ENCODE measurements around the gene KLHL12.
A peak's percentile ranks its signal among the peaks of the same experiment; 100 is the strongest.

Gene KLHL12

GRCh38 chr1:202880961-202881460 lies 46.0 kb downstream of the KLHL12 start:
- no peak overlapping the region for H3K27ac ChIP-seq (ENCODE audit: low read length)
- no peaks in the 10 kb centered on the region for H3K9me3 ChIP-seq (ENCODE audit: control insufficient read depth in 1 of 2, low read length in 2 of 2)
- no peaks in the 10 kb centered on the region for H3K4me1 ChIP-seq (ENCODE audit: control insufficient read depth in 1 of 2, insufficient read depth in 2 of 2, low read length in 2 of 2)
- no peak overlapping the region for H3K4me3 ChIP-seq (ENCODE audit: low read depth in 1 of 2, low read length in 2 of 2)
- H3K27me3 ChIP-seq (ENCODE audit: low read depth, low read length) = no peaks in the 10 kb centered on the region
- peaks cover 28 to 32% of the 10 kb centered on the region in 2 donors for H3K36me3 ChIP-seq (ENCODE audit: control insufficient read depth in 1 of 2, insufficient read depth in 2 of 2, low read length in 2 of 2)

GRCh38 chr1:202880062-202880461 lies 47.0 kb downstream of the KLHL12 start:
- H3K4me1 ChIP-seq (ENCODE audit: control insufficient read depth in 1 of 2, insufficient read depth in 2 of 2, low read length in 2 of 2) = no peaks in the 10 kb centered on the region
- H3K4me3 ChIP-seq (ENCODE audit: low read depth in 1 of 2, low read length in 2 of 2) = no peak overlapping the region
- H3K36me3 ChIP-seq (ENCODE audit: control insufficient read depth in 1 of 2, insufficient read depth in 2 of 2, low read length in 2 of 2) = peaks cover 28 to 32% of the 10 kb centered on the region in 2 donors
- no peak overlapping the region for H3K27ac ChIP-seq (ENCODE audit: low read length)
- no peaks in the 10 kb centered on the region for H3K9me3 ChIP-seq (ENCODE audit: control insufficient read depth in 1 of 2, low read length in 2 of 2)
- H3K27me3 ChIP-seq (ENCODE audit: low read depth, low read length) = no peaks in the 10 kb centered on the region

GRCh38 chr1:202879128-202879527 lies 47.9 kb downstream of the KLHL12 start:
- H3K36me3 ChIP-seq (ENCODE audit: control insufficient read depth in 1 of 2, insufficient read depth in 2 of 2, low read length in 2 of 2) = peaks cover 28 to 32% of the 10 kb centered on the region in 2 donors
- H3K27me3 ChIP-seq (ENCODE audit: low read depth, low read length) = no peaks in the 10 kb centered on the region
- H3K27ac ChIP-seq (ENCODE audit: low read length) = no peak overlapping the region
- no peaks in the 10 kb centered on the region for H3K9me3 ChIP-seq (ENCODE audit: control insufficient read depth in 1 of 2, low read length in 2 of 2)
- no peaks in the 10 kb centered on the region for H3K4me1 ChIP-seq (ENCODE audit: control insufficient read depth in 1 of 2, insufficient read depth in 2 of 2, low read length in 2 of 2)
- H3K4me3 ChIP-seq (ENCODE audit: low read depth in 1 of 2, low read length in 2 of 2) = no peak overlapping the region

- no peaks in the 10 kb centered on the region for H3K4me1 ChIP-seq (ENCODE audit: control insufficient read depth in 1 of 2, insufficient read depth in 2 of 2, low read length in 2 of 2)
Measured at GRCh38 chr1:202873026-202873425, 54.0 kb downstream of the KLHL12 start.

GRCh38 chr1:202871367-202871766 lies 55.7 kb downstream of the KLHL12 start:
- Histone ChIP-seq H3K27me3 (ENCODE audit: low read depth, low read length) (no peaks in the 10 kb centered on the region), H3K4me3 (ENCODE audit: low read depth in 1 of 2, low read length in 2 of 2) (no peak overlapping the region), H3K36me3 (ENCODE audit: control insufficient read depth in 1 of 2, insufficient read depth in 2 of 2, low read length in 2 of 2) (no peaks in the 10 kb centered on the region), H3K27ac (ENCODE audit: low read length) (no peak overlapping the region), H3K9me3 (ENCODE audit: control insufficient read depth in 1 of 2, low read length in 2 of 2) (no peaks in the 10 kb centered on the region), H3K4me1 (ENCODE audit: control insufficient read depth in 1 of 2, insufficient read depth in 2 of 2, low read length in 2 of 2) (no peaks in the 10 kb centered on the region)

More at GRCh38 chr1:202873026-202873425, 54.0 kb downstream of the KLHL12 start:
- Histone ChIP-seq H3K36me3 (ENCODE audit: control insufficient read depth in 1 of 2, insufficient read depth in 2 of 2, low read length in 2 of 2) (peaks cover 0 to 2% of the 10 kb centered on the region in 2 donors), H3K27me3 (ENCODE audit: low read depth, low read length) (no peaks in the 10 kb centered on the region), H3K4me3 (ENCODE audit: low read depth in 1 of 2, low read length in 2 of 2) (no peak overlapping the region), H3K9me3 (ENCODE audit: control insufficient read depth in 1 of 2, low read length in 2 of 2) (no peaks in the 10 kb centered on the region), H3K27ac (ENCODE audit: low read length) (no peak overlapping the region)

GRCh38 chr1:202862679-202863560 lies 64.1 kb downstream of the KLHL12 start:
- Histone ChIP-seq H3K27ac (ENCODE audit: low read length) (no peak overlapping the region), H3K4me1 (ENCODE audit: control insufficient read depth in 1 of 2, insufficient read depth in 2 of 2, low read length in 2 of 2) (peaks cover 0 to 20% of the 10 kb centered on the region in 2 donors), H3K27me3 (ENCODE audit: low read depth, low read length) (no peaks in the 10 kb centered on the region), H3K36me3 (ENCODE audit: control insufficient read depth in 1 of 2, insufficient read depth in 2 of 2, low read length in 2 of 2) (no peaks in the 10 kb centered on the region), H3K9me3 (ENCODE audit: control insufficient read depth in 1 of 2, low read length in 2 of 2) (no peaks in the 10 kb centered on the region), H3K4me3 (ENCODE audit: low read depth in 1 of 2, low read length in 2 of 2) (no peak overlapping the region)

GRCh38 chr1:202861420-202862132 lies 65.5 kb downstream of the KLHL12 start:
- H3K27me3 ChIP-seq (ENCODE audit: low read depth, low read length) = no peaks in the 10 kb centered on the region
- no peak overlapping the region for H3K27ac ChIP-seq (ENCODE audit: low read length)
- H3K36me3 ChIP-seq (ENCODE audit: control insufficient read depth in 1 of 2, insufficient read depth in 2 of 2, low read length in 2 of 2) = no peaks in the 10 kb centered on the region
- peaks cover 0 to 20% of the 10 kb centered on the region in 2 donors for H3K4me1 ChIP-seq (ENCODE audit: control insufficient read depth in 1 of 2, insufficient read depth in 2 of 2, low read length in 2 of 2)
- peak overlapping the region; percentile 78 to 88 for H3K4me3 ChIP-seq (ENCODE audit: low read depth in 1 of 2, low read length in 2 of 2)
- no peaks in the 10 kb centered on the region for H3K9me3 ChIP-seq (ENCODE audit: control insufficient read depth in 1 of 2, low read length in 2 of 2)

GRCh38 chr1:202860744-202861419 lies 66.2 kb downstream of the KLHL12 start:
- Histone ChIP-seq H3K27me3 (ENCODE audit: low read depth, low read length) (no peaks in the 10 kb centered on the region), H3K36me3 (ENCODE audit: control insufficient read depth in 1 of 2, insufficient read depth in 2 of 2, low read length in 2 of 2) (no peaks in the 10 kb centered on the region), H3K4me3 (ENCODE audit: low read depth in 1 of 2, low read length in 2 of 2) (peak overlapping the region; percentile 78 to 88), H3K4me1 (ENCODE audit: control insufficient read depth in 1 of 2, insufficient read depth in 2 of 2, low read length in 2 of 2) (peaks cover 0 to 20% of the 10 kb centered on the region in 2 donors), H3K9me3 (ENCODE audit: control insufficient read depth in 1 of 2, low read length in 2 of 2) (no peaks in the 10 kb centered on the region), H3K27ac (ENCODE audit: low read length) (no peak overlapping the region)

- Histone ChIP-seq H3K9me3 (ENCODE audit: control insufficient read depth in 1 of 2, low read length in 2 of 2) (no peaks in the 10 kb centered on the region), H3K4me3 (ENCODE audit: low read depth in 1 of 2, low read length in 2 of 2) (no peak overlapping the region), H3K27ac (ENCODE audit: low read length) (no peak overlapping the region), H3K27me3 (ENCODE audit: low read depth, low read length) (no peaks in the 10 kb centered on the region), H3K36me3 (ENCODE audit: control insufficient read depth in 1 of 2, insufficient read depth in 2 of 2, low read length in 2 of 2) (no peaks in the 10 kb centered on the region), H3K4me1 (ENCODE audit: control insufficient read depth in 1 of 2, insufficient read depth in 2 of 2, low read length in 2 of 2) (peaks cover 0 to 20% of the 10 kb centered on the region in 2 donors)
Measured at GRCh38 chr1:202858789-202859414, 68.1 kb downstream of the KLHL12 start.

- no peaks in the 10 kb centered on the region for H3K9me3 ChIP-seq (ENCODE audit: control insufficient read depth in 1 of 2, low read length in 2 of 2)
- no peaks in the 10 kb centered on the region for H3K27me3 ChIP-seq (ENCODE audit: low read depth, low read length)
- peaks cover 0 to 20% of the 10 kb centered on the region in 2 donors for H3K4me1 ChIP-seq (ENCODE audit: control insufficient read depth in 1 of 2, insufficient read depth in 2 of 2, low read length in 2 of 2)
- no peak overlapping the region for H3K27ac ChIP-seq (ENCODE audit: low read length)
- no peak overlapping the region for H3K4me3 ChIP-seq (ENCODE audit: low read depth in 1 of 2, low read length in 2 of 2)
- no peaks in the 10 kb centered on the region for H3K36me3 ChIP-seq (ENCODE audit: control insufficient read depth in 1 of 2, insufficient read depth in 2 of 2, low read length in 2 of 2)
Measured at GRCh38 chr1:202858331-202858730, 68.7 kb downstream of the KLHL12 start.

Measured in muscle layer of duodenum (tissue), 2 donors.